ENCODE measurements around the gene TTLL4.
"Not testable (repeated sequence)": the region's sequence is repeated elsewhere in the genome, so short reads cannot be mapped to it uniquely, and the experiment has no call there.

TTLL4 gene

GRCh38 chr2:218743068-218743467, 32.4 kb downstream of the TTLL4 start:
- DNase-seq: no peak

GRCh38 chr2:218744615-218745014, 34.0 kb downstream of the TTLL4 start:
- DNase-seq: no peak

- DNase-seq: peak in 1 of 56 donors; percentile 13
These were observed 34.5 kb downstream of the TTLL4 start for GRCh38 chr2:218745160-218745558.

- DNase-seq: peak; percentile 20 to 98 (median 88)
These were observed 35.2 kb downstream of the TTLL4 start for GRCh38 chr2:218745559-218746469.

- DNase-seq: no peak
These were observed 35.8 kb downstream of the TTLL4 start for GRCh38 chr2:218746470-218746795.

- DNase-seq: peak in 1 of 56 donors; percentile 11
These were observed 36.3 kb downstream of the TTLL4 start for GRCh38 chr2:218746960-218747359.

GRCh38 chr2:218748741-218749441, 38.3 kb downstream of the TTLL4 start:
- no peak for DNase-seq

- DNase-seq: peak in 1 of 56 donors; percentile 11
These were observed 43.6 kb downstream of the TTLL4 start for GRCh38 chr2:218754201-218754600.

- DNase-seq: no peak
These were observed 44.1 kb downstream of the TTLL4 start for GRCh38 chr2:218754781-218755180.

- no peak for DNase-seq
These were observed 44.5 kb downstream of the TTLL4 start for GRCh38 chr2:218755198-218755566.

- DNase-seq: no peak
These were observed 45.2 kb downstream of the TTLL4 start for GRCh38 chr2:218755567-218756404.

- no peak for DNase-seq
These were observed 46.2 kb downstream of the TTLL4 start for GRCh38 chr2:218756599-218757377.

- no peak for DNase-seq
These were observed 51.2 kb downstream of the TTLL4 start for GRCh38 chr2:218761795-218762194.

GRCh38 chr2:218772759-218773158, 62.1 kb downstream of the TTLL4 start:
- not testable (repeated sequence) for DNase-seq

GRCh38 chr2:218773881-218774280, 63.2 kb downstream of the TTLL4 start:
- DNase-seq: no peak

GRCh38 chr2:218776488-218776887, 65.9 kb downstream of the TTLL4 start:
- no peak for DNase-seq

- DNase-seq: no peak
These were observed 66.8 kb downstream of the TTLL4 start for GRCh38 chr2:218777276-218777990.

- DNase-seq: no peak
These were observed 69.4 kb downstream of the TTLL4 start for GRCh38 chr2:218780046-218780445.

- no peak for DNase-seq
These were observed 70.4 kb downstream of the TTLL4 start for GRCh38 chr2:218780851-218781690.
